Duodenal mucosa (tissue), 2 donors: Measurements from ENCODE around the gene TPSAB1.
"Not testable (repeated sequence)": the region's sequence is repeated elsewhere in the genome, so short reads cannot be mapped to it uniquely, and the experiment has no call there.

Experiments used
- H3K27ac ChIP-seq: one replicate; pipeline ENCODE4 v1.7.0; 2013; ENCODE audit warnings: low read depth, low read length
- H3K27me3 ChIP-seq, 2 donors: one replicate each; pipeline ENCODE4 v1.7.0; 2013; ENCODE audit warnings: low read length in 2 of 2, control low read depth in 1 of 2; ENCODE audit not compliant: insufficient read depth in 2 of 2, control insufficient read depth in 1 of 2
- H3K36me3 ChIP-seq, 2 donors: one replicate each; pipeline ENCODE4 v1.7.0; 2013; ENCODE audit warnings: low read length in 2 of 2, control low read depth in 1 of 2; ENCODE audit not compliant: insufficient read depth in 2 of 2, control insufficient read depth in 1 of 2
- H3K4me1 ChIP-seq, 2 donors: one replicate each; pipeline ENCODE4 v1.7.0; 2013; ENCODE audit warnings: low read length in 2 of 2, control low read depth in 1 of 2; ENCODE audit not compliant: insufficient read depth in 2 of 2, control insufficient read depth in 1 of 2
- H3K4me3 ChIP-seq, 2 donors: one replicate each; pipeline ENCODE4 v1.7.0; 2013; ENCODE audit warnings: low read length in 2 of 2, low read depth in 1 of 2
- H3K9ac ChIP-seq, 2 donors: one replicate each; pipeline ENCODE4 v1.7.0; 2013; ENCODE audit warnings: low read length in 2 of 2, low read depth in 1 of 2
- H3K9me3 ChIP-seq, 2 donors: one replicate each; pipeline ENCODE4 v1.7.0; 2013; ENCODE audit warnings: low read length in 2 of 2, control low read depth in 1 of 2; ENCODE audit not compliant: control insufficient read depth in 1 of 2

Gene TPSAB1

DNA sequence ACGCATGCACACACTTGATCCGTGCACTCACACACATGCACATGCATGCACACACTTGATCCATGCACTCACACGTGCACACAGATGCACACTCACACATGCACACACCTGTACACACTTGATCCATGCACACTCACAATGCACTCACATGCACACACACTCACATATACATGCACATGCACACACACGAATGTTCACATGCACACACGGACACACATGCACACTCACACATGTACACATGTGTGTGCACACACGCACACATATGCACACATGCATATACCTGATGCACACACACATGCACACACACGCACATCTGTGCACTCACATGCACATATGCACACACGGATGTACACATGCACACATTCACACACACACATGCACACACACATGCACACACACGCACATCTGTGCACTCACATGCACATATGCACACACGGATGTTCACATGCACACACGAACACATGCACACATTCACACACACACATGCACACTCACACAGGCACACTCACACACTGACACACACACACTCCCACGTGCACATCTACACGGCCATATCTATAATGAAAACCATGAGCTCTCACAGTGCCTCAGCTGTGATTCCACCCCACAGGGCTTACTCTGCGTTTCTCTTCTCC lies 7.5 kb downstream of the TPSAB1 start:
- H3K4me1 ChIP-seq, H3K4me3 ChIP-seq, H3K9ac ChIP-seq, H3K36me3 ChIP-seq, H3K27ac ChIP-seq, H3K9me3 ChIP-seq: not testable (repeated sequence)
- H3K27me3 ChIP-seq = peaks cover 8 to 11% of the 10 kb centered on the region in 2 donors

DNA sequence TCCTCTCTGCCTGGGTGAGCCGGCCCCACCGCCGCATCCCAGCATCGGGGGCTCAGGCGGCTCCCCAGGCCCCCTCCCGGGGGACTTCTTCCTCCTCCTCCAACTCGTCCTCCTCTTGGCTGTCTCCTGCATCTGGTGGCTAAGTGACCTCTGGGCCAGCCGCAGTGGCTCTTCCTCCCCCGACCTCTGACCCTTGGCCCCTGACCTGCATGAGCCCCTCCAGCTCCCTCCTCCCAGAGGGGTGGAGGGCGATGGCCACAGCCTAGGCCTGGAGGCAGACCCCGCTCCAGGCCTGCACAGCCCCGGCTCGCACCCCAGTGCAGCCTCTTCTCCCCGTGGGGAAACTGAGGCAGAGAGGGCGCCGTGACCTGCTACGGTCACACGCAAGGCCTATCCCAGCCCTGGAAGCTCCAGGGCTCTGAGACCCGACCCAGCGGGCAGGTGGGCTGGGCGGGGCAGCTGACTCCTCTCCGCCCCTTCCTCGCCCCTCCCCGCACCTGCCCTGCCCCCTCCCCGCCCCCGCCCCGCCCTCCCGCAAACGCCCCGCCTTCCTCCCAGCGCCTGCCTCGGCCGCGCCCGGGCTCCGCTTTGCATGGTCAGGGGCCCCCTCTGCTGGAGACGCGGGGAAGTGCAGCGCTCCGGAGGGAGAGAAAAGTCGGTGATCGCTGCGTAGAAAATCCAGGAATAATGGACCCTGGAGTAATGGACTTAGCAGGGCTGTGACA lies 8.7 kb downstream of the TPSAB1 start:
- H3K36me3 ChIP-seq, H3K4me3 ChIP-seq, H3K9ac ChIP-seq, H3K4me1 ChIP-seq, H3K27ac ChIP-seq, H3K9me3 ChIP-seq: not testable (repeated sequence)
- H3K27me3 ChIP-seq = peaks cover 8 to 11% of the 10 kb centered on the region in 2 donors

DNA sequence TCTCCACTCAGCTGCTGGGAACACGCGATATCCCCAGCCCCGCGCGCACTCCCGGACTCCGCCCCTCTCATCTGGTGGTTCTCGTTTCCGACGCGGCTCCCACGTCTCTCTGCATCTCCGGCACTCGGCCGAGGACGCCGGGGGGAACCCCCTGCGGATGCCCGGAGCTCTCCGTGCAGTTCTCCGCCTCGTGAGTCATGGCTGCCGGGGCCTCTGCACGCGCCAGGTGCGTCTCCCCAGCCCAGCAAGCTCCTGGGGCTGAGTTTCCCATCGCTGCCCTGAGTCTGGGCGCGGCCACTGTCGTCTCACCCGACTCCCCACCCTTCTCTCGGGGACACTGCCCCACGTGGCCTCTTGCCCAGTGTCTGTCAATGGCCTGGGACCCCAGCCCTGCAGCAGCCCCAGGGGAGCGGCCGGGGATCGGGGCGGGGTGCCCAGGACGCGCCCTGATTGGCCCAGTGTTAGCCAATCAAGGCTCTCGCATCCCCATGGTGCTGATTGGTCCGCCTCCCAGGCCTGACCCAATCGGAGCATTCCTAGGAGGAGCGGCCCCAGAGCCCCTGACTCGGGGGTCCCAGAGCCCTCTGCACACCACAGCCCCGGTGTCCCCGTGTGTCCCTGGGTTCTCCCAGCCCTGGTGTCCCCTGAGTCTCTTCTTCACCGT lies 13.3 kb downstream of the TPSAB1 start:
- not testable (repeated sequence) for H3K4me1 ChIP-seq, H3K27ac ChIP-seq, H3K9me3 ChIP-seq, H3K4me3 ChIP-seq, H3K36me3 ChIP-seq, H3K9ac ChIP-seq, H3K27me3 ChIP-seq

DNA sequence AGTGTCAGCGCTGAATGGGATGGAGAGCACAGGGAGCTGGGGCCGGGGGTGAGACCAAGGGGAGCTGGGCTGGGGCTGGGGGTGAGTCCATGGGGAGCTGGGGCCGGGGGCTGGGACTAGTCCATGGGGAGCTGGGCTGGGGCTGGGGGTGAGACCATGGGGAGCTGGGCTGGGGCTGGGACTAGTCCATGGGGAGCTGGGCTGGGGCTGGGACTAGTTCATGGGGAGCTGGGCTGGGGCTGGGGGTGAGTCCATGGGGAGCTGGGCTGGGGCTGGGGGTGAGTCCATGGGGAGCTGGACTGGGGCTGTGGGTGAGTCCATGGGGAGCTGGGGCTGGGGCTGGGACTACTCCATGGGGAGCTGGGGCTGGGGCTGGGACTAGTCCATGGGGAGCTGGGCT lies 14.3 kb downstream of the TPSAB1 start:
- H3K36me3 ChIP-seq, H3K9me3 ChIP-seq, H3K9ac ChIP-seq, H3K27ac ChIP-seq, H3K4me1 ChIP-seq, H3K4me3 ChIP-seq: not testable (repeated sequence)
- peaks cover 11% of the 10 kb centered on the region in 2 donors for H3K27me3 ChIP-seq

DNA sequence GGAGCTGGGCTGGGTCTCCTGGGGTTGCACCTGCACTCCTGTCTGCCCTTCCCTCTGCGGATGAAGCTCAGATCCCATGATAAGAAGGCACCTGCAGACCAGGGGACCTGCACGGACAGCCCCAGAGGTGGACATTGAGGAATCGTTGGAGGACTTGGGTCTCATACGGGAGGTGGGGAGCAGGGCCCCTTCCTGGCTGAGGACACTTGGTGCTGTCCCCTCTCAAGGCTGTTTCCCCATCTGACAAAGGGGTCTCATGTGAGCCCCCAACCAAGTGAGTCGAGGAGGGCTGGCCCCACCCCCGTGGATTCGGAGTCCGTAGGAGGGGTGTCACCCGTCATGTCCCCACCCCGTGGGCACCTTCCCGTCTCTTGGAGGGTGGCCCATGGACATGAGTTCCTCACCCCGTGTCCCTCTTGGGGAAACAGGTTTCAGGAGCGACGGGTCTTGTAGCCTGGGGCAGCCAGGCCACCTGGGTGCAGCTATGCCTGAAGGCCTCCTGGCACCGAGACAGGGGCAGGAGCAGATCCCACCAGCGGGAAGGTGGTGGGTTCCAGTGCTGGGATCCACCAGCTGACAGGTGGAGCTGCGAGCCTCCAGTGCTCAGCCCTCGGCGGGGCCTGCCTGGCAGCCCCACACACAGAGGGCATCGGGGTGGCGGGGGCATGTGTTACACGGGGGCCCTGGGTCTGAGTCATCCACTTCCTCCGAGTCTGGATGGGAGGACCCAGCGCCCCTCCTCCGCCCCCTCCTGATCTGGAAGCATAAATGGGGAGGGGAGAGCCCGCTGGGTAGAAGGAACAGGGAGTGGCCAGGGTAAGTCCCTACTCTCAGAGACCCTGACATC lies 15.0 kb downstream of the TPSAB1 start, which contains the start of gene TPSD1:
TSS of gene TPSD1 (plus strand) at position 794 of the 847 bp plus-strand sequence. CDS start 212 bp downstream, outside the sequence.
- H3K4me1 ChIP-seq, H3K9me3 ChIP-seq: not testable (repeated sequence)
- H3K27me3 ChIP-seq = peaks cover 16 to 18% of the 10 kb centered on the region in 2 donors

DNA sequence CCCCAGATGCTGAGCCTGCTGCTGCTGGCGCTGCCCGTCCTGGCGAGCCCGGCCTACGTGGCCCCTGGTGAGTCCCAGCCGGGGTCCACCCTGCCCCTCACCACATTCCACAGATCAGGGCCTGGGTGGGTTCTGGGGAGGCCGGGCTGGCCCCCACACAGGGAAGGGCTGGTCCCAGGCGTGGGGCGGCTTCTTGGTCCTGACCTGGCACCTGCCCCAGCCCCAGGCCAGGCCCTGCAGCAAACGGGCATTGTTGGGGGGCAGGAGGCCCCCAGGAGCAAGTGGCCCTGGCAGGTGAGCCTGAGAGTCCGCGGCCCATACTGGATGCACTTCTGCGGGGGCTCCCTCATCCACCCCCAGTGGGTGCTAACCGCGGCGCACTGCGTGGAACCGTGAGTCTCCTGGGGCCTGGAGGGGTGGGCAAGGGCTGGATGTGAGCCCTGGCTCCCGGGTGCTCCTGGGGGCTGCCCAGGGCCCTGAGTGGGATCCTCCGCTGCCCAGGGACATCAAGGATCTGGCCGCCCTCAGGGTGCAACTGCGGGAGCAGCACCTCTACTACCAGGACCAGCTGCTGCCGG lies 15.9 kb downstream of the TPSAB1 start:
- H3K4me1 ChIP-seq, H3K27ac ChIP-seq, H3K36me3 ChIP-seq, H3K4me3 ChIP-seq, H3K9me3 ChIP-seq, H3K9ac ChIP-seq: not testable (repeated sequence)
- peaks cover 22 to 24% of the 10 kb centered on the region in 2 donors for H3K27me3 ChIP-seq

More for the DNA sequence above, 15.0 kb downstream of the TPSAB1 start, which contains the start of gene TPSD1:
- not testable (repeated sequence) for H3K36me3 ChIP-seq, H3K9ac ChIP-seq, H3K27ac ChIP-seq, H3K4me3 ChIP-seq

DNA sequence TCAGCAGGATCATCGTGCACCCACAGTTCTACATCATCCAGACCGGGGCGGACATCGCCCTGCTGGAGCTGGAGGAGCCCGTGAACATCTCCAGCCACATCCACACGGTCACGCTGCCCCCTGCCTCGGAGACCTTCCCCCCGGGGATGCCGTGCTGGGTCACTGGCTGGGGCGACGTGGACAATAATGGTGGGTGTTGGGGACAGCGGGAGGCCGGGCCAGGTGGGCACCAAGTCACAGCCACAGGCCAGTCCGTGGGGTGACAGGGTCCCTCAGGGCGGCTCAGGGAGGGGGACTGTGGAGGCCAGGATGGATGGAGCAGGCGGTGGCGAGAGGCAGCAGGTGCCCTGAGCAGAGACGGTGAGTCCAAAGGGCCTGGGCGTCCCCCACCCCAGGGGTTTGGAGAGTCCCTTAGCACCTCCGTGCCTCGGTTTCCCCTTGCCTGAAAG lies 16.4 kb downstream of the TPSAB1 start:
- no peaks in the 10 kb centered on the region for H3K9me3 ChIP-seq
- H3K4me3 ChIP-seq = no peak overlapping the region
- peaks cover 25 to 30% of the 10 kb centered on the region in 2 donors for H3K27me3 ChIP-seq

DNA sequence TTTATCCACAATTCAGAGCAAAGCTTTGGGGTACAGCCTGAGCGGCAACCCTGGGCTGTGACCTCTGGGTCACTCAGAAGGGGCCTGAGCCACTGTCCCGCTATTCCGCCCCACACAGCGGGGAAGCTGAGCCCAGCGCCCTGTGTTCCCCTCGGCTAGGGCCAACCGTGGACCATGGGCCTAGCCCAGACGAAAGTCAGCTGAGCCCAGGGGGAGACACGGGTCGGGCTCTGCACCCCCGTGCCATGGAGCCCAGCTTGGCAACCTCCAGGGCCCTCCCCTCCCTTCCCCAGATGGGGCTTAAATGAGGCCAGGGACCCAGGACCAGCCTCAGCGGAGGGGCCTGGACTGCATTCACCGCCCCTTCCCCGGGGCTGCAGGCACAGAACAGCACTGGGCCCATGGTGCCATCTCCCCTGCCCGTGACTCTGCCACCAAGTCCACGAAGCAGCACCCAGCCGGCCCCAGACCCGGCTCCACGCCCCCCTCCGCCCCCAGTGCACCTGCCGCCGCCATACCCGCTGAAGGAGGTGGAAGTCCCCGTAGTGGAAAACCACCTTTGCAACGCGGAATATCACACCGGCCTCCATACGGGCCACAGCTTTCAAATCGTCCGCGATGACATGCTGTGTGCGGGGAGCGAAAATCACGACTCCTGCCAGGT lies 17.2 kb downstream of the TPSAB1 start:
- no peaks in the 10 kb centered on the region for H3K9me3 ChIP-seq
- no peaks in the 10 kb centered on the region for H3K36me3 ChIP-seq
- H3K27me3 ChIP-seq = peaks cover 25 to 35% of the 10 kb centered on the region in 2 donors
- H3K4me1 ChIP-seq = no peaks in the 10 kb centered on the region
- H3K4me3 ChIP-seq = no peak overlapping the region
- H3K27ac ChIP-seq = no peak overlapping the region
- H3K9ac ChIP-seq = no peak overlapping the region

More for the DNA sequence above, 16.4 kb downstream of the TPSAB1 start:
- Histone ChIP-seq H3K36me3 (no peaks in the 10 kb centered on the region), H3K27ac (no peak overlapping the region), H3K9ac (no peak overlapping the region), H3K4me1 (no peaks in the 10 kb centered on the region)

DNA sequence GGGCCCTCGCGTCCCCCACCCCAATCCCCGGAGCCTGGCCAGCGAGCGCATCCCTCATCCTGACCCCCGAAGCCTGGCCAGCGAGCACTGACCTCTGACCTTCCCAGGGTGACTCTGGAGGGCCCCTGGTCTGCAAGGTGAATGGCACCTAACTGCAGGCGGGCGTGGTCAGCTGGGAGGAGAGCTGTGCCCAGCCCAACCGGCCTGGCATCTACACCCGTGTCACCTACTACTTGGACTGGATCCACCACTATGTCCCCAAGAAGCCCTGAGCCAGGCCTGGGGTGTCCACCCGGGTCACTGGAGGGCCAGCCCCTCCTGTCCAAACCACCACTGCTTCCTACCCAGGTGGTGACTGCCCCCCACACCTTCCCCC lies 17.7 kb downstream of the TPSAB1 start:
- H3K27ac ChIP-seq = no peak overlapping the region
- H3K9ac ChIP-seq = no peak overlapping the region
- no peaks in the 10 kb centered on the region for H3K36me3 ChIP-seq
- H3K27me3 ChIP-seq = peaks cover 30 to 35% of the 10 kb centered on the region in 2 donors
- H3K4me3 ChIP-seq = no peak overlapping the region
- H3K9me3 ChIP-seq = no peaks in the 10 kb centered on the region
- no peaks in the 10 kb centered on the region for H3K4me1 ChIP-seq
